ENCODE measurements around the gene KLHL9.
A peak's percentile ranks its signal among the peaks of the same experiment; 100 is the strongest.

KLHL9 gene

GRCh38 chr9:21336457-21336856, 1.3 kb upstream of the KLHL9 start:
- CTCF ChIA-PET, result interaction anchor here (0.6 to 1.2 kb wide), 4 partner anchors 10 to 153 kb away, joined by 3 to 6 read pairs (median 3); no protein-coding TSS in a partner anchor
- H3K9me3 ChIP-seq (ENCODE audit: control insufficient read depth, insufficient read depth, low read depth, low read length), result no peaks in the 10 kb centered on the region
- POLR2A ChIA-PET, result no interaction called here

GRCh38 chr9:21333226-21333625, 2.0 kb downstream of the KLHL9 start:
- H3K27ac ChIP-seq (ENCODE audit: extremely low read depth, low read depth, low read length), result no peak overlapping the region
- peaks cover 15% of the 10 kb centered on the region for H3K4me1 ChIP-seq (ENCODE audit: control insufficient read depth, insufficient read depth, low read length)
- H3K4me3 ChIP-seq (ENCODE audit: low read depth, low read length), result no peak overlapping the region; the same call in 1 of the 2 replicates
- TF ChIP-seq ZBTB49 (tag by site-specific recombination; IDR thresholded peaks at IDR 0.05; ENCODE audit: low read depth), result no peak
- TF ChIP-seq ZNF133 (tag by site-specific recombination; IDR thresholded peaks at IDR 0.05), result no peak
- no peak for TF ChIP-seq BCL6B (tag by site-specific recombination; IDR thresholded peaks at IDR 0.05)
- TF ChIP-seq SETDB1 (IDR thresholded peaks at IDR 0.05; ENCODE audit: insufficient read length, low read length), result peak; percentile 22
- TF ChIP-seq ZNF843 (tag by site-specific recombination; IDR thresholded peaks at IDR 0.05), result no peak
- POLR2A ChIA-PET, result interaction anchor here (1.4 kb wide), 1 partner anchor 12 kb away, joined by 3 read pairs; no protein-coding TSS in a partner anchor
- peaks cover 6 to 18% of the 10 kb centered on the region in 2 experiments for H3K36me3 ChIP-seq (ENCODE audit: control insufficient read depth in 2 of 2, insufficient read depth in 1 of 2, low read length in 2 of 2)
- H3K9me3 ChIP-seq (ENCODE audit: control insufficient read depth, insufficient read depth, low read depth, low read length), result no peaks in the 10 kb centered on the region
- CTCF ChIA-PET, result interaction anchor here (1.1 to 4.4 kb wide), 7 partner anchors 9 to 133 kb away, joined by 3 to 19 read pairs (median 4); no protein-coding TSS in a partner anchor

More at GRCh38 chr9:21336457-21336856, 1.3 kb upstream of the KLHL9 start:
- peaks cover 3 to 18% of the 10 kb centered on the region in 2 experiments; a peak in 2 of 3 replicates for H3K36me3 ChIP-seq (ENCODE audit: control insufficient read depth in 2 of 2, insufficient read depth in 1 of 2, low read length in 2 of 2)
- no peak overlapping the region for H3K27ac ChIP-seq (ENCODE audit: extremely low read depth, low read depth, low read length)
- peaks cover 15% of the 10 kb centered on the region for H3K4me1 ChIP-seq (ENCODE audit: control insufficient read depth, insufficient read depth, low read length)
- TF ChIP-seq ZNF639 (tag by site-specific recombination; IDR thresholded peaks at IDR 0.05), result no peak
- no peak for TF ChIP-seq ZNF24 (tag by site-specific recombination; IDR thresholded peaks at IDR 0.05)
- no peak for TF ChIP-seq ZNF280C (tag by site-specific recombination; IDR thresholded peaks at IDR 0.05)
- no peak for TF ChIP-seq ZFP69B (tag by site-specific recombination; IDR thresholded peaks at IDR 0.05)
- no peak for TF ChIP-seq CTCF (tag by site-specific recombination; IDR thresholded peaks at IDR 0.05)
- TF ChIP-seq ZNF223 (tag by site-specific recombination; IDR thresholded peaks at IDR 0.05), result no peak
- H3K4me3 ChIP-seq (ENCODE audit: low read depth, low read length), result no peak overlapping the region

All from HEK293 (cell line).